OCI-LY3 (cell line): ENCODE results near the gene CAMTA1.

Source experiments
- H2AFZ ChIP-seq: fragments of 200-600, 300-600 bp; shearing (Covaris generic); 2 replicates; pipeline ENCODE4 v1.6.0; 2014; ENCODE audit warnings: antibody characterized with exemption, low read depth, low read length
- H3K27ac ChIP-seq: fragments of 200-600, 300-600 bp; sonication (generic); 2 replicates; pipeline ENCODE4 v1.5.1; 2014; ENCODE audit warnings: mild to moderate bottlenecking, low read length, moderate library complexity, mixed read lengths
- H3K27me3 ChIP-seq: fragments of 200-600, 300-600 bp; sonication (generic); 2 replicates; pipeline ENCODE4 v1.6.1; 2014; ENCODE audit warnings: low read depth, low read length, mixed read lengths
- H3K36me3 ChIP-seq: fragments of 200-600, 300-600 bp; sonication (generic); replicated peaks from 2 replicates; pipeline ENCODE3; 2014; ENCODE audit warnings: low read depth, low read length, mixed read lengths
- H3K4me1 ChIP-seq: fragments of 300-600, 200-600 bp; sonication (generic); 2 replicates; pipeline ENCODE4 v1.6.1; 2014; ENCODE audit warnings: low read length, mixed read lengths
- H3K4me2 ChIP-seq: fragments of 200-600, 300-600 bp; sonication (generic); 2 replicates; pipeline ENCODE4 v1.6.1; 2014; ENCODE audit warnings: low read length, mixed read lengths
- H3K4me3 ChIP-seq: fragments of 300-600, 200-600 bp; sonication (generic); 2 replicates; pipeline ENCODE4 v1.5.1; 2014; ENCODE audit warnings: antibody characterized with exemption, mild to moderate bottlenecking, low read length, moderate library complexity
- H3K79me2 ChIP-seq: fragments of 300-600, 200-600 bp; shearing (Covaris generic); 2 replicates; pipeline ENCODE4 v1.6.1; 2014; ENCODE audit warnings: mild to moderate bottlenecking, low read length, mixed read lengths
- H3K9ac ChIP-seq: fragments of 300-600, 200-600 bp; shearing (Covaris generic); 2 replicates; pipeline ENCODE4 v1.6.0; 2014; ENCODE audit warnings: mild to moderate bottlenecking, low read length, moderate library complexity
- H3K9me3 ChIP-seq: fragments of 200-600, 300-600 bp; shearing (Covaris generic); 2 replicates; pipeline ENCODE4 v1.6.1; 2014; ENCODE audit warnings: low read length, mixed read lengths; ENCODE audit not compliant: insufficient read depth
- H4K20me1 ChIP-seq: fragments of 200-600, 300-600 bp; sonication (generic); 2 replicates; pipeline ENCODE4 v1.6.1; 2016; ENCODE audit warnings: low read length, mixed read lengths; ENCODE audit not compliant: insufficient read depth
- CTCF ChIP-seq: fragments of 200-600, 300-600 bp; sonication (generic); IDR thresholded peaks from 2 replicates; pipeline ENCODE4 v1.5.1; 2014; ENCODE audit warnings: antibody characterized with exemption, low read length, low read depth
- EZH2phosphoT487 ChIP-seq: fragments of 200-600 bp; shearing (Covaris generic); IDR thresholded peaks from 2 replicates; pipeline ENCODE4 v1.6.1; 2018; ENCODE audit warnings: antibody characterized with exemption, mixed run types, low read depth

CAMTA1 gene

GRCh38 chr1:7693662-7694061 lies 908.4 kb downstream of the CAMTA1 start:
- Histone ChIP-seq H3K27me3 (no peaks in the 10 kb centered on the region), H4K20me1 (no peaks in the 10 kb centered on the region), H3K27ac (no peak overlapping the region), H3K4me1 (no peaks in the 10 kb centered on the region), H2AFZ (no peak overlapping the region), H3K79me2 (no peaks in the 10 kb centered on the region), H3K4me3 (no peak overlapping the region), H3K9ac (no peak overlapping the region), H3K36me3 (no peaks in the 10 kb centered on the region), H3K9me3 (no peaks in the 10 kb centered on the region), H3K4me2 (no peak overlapping the region)
- no peak for TF ChIP-seq EZH2phosphoT487
- TF ChIP-seq CTCF, result no peak

- Histone ChIP-seq H3K4me2 (no peak overlapping the region), H3K36me3 (no peaks in the 10 kb centered on the region), H3K27me3 (no peaks in the 10 kb centered on the region), H3K9me3 (no peaks in the 10 kb centered on the region), H4K20me1 (no peaks in the 10 kb centered on the region), H3K79me2 (no peaks in the 10 kb centered on the region), H3K4me1 (no peaks in the 10 kb centered on the region), H3K9ac (no peak overlapping the region), H3K27ac (no peak overlapping the region), H3K4me3 (no peak overlapping the region), H2AFZ (no peak overlapping the region)
- TF ChIP-seq CTCF (no peak), EZH2phosphoT487 (no peak)
Measured at GRCh38 chr1:7694600-7695496, 909.6 kb downstream of the CAMTA1 start.

- H3K27me3 ChIP-seq, result no peaks in the 10 kb centered on the region
- no peaks in the 10 kb centered on the region for H4K20me1 ChIP-seq
- H3K9ac ChIP-seq, result no peak overlapping the region
- H2AFZ ChIP-seq, result no peak overlapping the region
- H3K79me2 ChIP-seq, result no peaks in the 10 kb centered on the region
- H3K9me3 ChIP-seq, result no peaks in the 10 kb centered on the region
- H3K36me3 ChIP-seq, result no peaks in the 10 kb centered on the region
- no peak overlapping the region for H3K4me3 ChIP-seq
- H3K27ac ChIP-seq, result no peak overlapping the region
- TF ChIP-seq CTCF (no peak), EZH2phosphoT487 (no peak)
- no peaks in the 10 kb centered on the region for H3K4me1 ChIP-seq
- H3K4me2 ChIP-seq, result no peak overlapping the region
Measured at GRCh38 chr1:7695497-7696117, 910.4 kb downstream of the CAMTA1 start.

- no peak overlapping the region for H2AFZ ChIP-seq
Measured at GRCh38 chr1:7698641-7699040, 913.4 kb downstream of the CAMTA1 start.

More at GRCh38 chr1:7698641-7699040, 913.4 kb downstream of the CAMTA1 start:
- Histone ChIP-seq H3K79me2 (no peaks in the 10 kb centered on the region), H3K4me3 (no peak overlapping the region), H3K4me2 (no peak overlapping the region), H4K20me1 (no peaks in the 10 kb centered on the region), H3K27me3 (no peaks in the 10 kb centered on the region), H3K9ac (no peak overlapping the region), H3K36me3 (no peaks in the 10 kb centered on the region), H3K27ac (no peak overlapping the region), H3K4me1 (no peaks in the 10 kb centered on the region), H3K9me3 (no peaks in the 10 kb centered on the region)
- TF ChIP-seq CTCF (no peak), EZH2phosphoT487 (no peak)
